Keratinocyte (primary cell): ENCODE measurements around the gene RNF144A.

Experiments used
- CTCF ChIP-seq, 3 experiments: IDR thresholded peaks in 1 of 3; conservative IDR thresholded peaks in 1 of 3; optimal IDR thresholded peaks in 1 of 3; 2 replicates in 2 of 3; 3 replicates in 1 of 3; pipeline versions ENCODE3 to v1.5.1; 2011; ENCODE audit warnings: low read length in 3 of 3, mild to moderate bottlenecking in 3 of 3, moderate library complexity in 2 of 3, control low read depth in 1 of 3, inconsistent platforms in 1 of 3; ENCODE audit not compliant: insufficient read depth in 2 of 3; ENCODE audit errors: extremely low read depth in 1 of 3
- EZH2 ChIP-seq: IDR thresholded peaks from one replicate; pipeline ENCODE4 v1.6.1; 2012; ENCODE audit warnings: inconsistent platforms, mild to moderate bottlenecking, low read length, moderate library complexity

GRCh38 chr2:7089898-7090510, 172.8 kb downstream of the RNF144A start:
- no peak for TF ChIP-seq CTCF (optimal IDR thresholded peaks at IDR 0.05 in 1 of 3, IDR thresholded peaks at IDR 0.05 in 1 of 3, conservative IDR thresholded peaks at IDR 0.05 in 1 of 3; ENCODE audit: extremely low read depth in 1 of 3, insufficient read depth in 2 of 3, low read length in 3 of 3)
- TF ChIP-seq EZH2: no peak
